ENCODE measurements around the gene WWOX.

The WWOX gene

DNA sequence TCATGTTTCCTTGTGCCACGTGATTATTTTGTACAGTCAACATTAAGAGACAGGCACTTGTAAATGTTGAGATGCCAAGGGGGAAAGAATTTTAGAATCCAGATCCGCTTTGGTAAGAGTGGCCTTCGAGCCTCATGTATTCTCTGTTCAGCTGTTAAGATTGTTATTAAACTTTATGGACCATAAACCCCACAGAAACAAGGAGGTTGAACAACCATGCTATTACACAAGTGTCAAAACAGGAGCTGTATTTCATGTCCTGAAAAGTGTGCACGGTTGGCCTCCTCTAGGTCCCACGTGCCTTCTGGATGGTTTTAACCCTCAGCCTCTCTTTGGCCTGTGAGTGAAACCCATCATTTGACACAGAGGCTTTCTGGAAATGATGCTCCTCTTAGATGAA lies 809.8 kb downstream of the WWOX start:
- TF ChIP-seq POU2F2 (IDR thresholded peaks at IDR 0.05; ENCODE audit: low read depth, low read length) = no peak
- no peak for TF ChIP-seq PAX5 (IDR thresholded peaks at IDR 0.05; ENCODE audit: insufficient read depth, low read length, severe bottlenecking)
- no peak for TF ChIP-seq SPI1 (IDR thresholded peaks at IDR 0.05; ENCODE audit: low read depth, low read length)
- TF ChIP-seq TAF1 (IDR thresholded peaks at IDR 0.05; ENCODE audit: low read depth, low read length) = no peak
- TF ChIP-seq POLR2A (IDR thresholded peaks at IDR 0.05; ENCODE audit: low read depth, low read length) = no peak
- TF ChIP-seq POLR2AphosphoS5 (IDR thresholded peaks at IDR 0.05; ENCODE audit: low read depth, low read length) = no peak
- DNase-seq (ENCODE audit: insufficient read length, low spot score) (no peak), FAIRE-seq (no peak)

DNA sequence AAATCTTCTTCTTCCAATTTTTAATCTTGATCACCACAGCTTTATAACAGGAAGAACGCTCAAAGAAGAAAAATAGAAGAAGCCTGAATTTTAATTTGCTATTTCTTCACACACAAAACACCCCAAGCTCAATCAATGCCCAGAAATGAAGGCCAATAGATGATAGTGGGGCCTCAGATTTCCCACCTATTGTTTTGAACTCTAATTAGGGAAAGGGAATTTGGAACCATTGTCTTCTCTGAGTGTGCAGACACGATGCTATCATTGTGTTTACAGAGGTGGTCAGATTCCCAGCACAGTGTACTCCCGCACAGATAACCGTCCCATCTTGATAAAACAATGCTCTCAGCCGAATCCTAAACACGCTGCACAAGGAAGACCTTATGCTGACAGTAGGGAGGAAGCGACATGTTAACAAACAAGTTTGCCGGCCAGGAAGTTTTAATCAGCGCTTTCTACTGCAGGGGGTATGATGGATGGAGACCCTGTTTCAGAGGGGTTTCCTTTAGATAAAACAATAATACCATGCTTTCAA lies 816.4 kb downstream of the WWOX start:
- DNase-seq (ENCODE audit: insufficient read length, low spot score) = no peak
- FAIRE-seq = no peak
- TF ChIP-seq POLR2A (IDR thresholded peaks at IDR 0.05; ENCODE audit: low read depth, low read length) = no peak
- TF ChIP-seq POU2F2 (IDR thresholded peaks at IDR 0.05; ENCODE audit: low read depth, low read length) = no peak
- TF ChIP-seq TAF1 (IDR thresholded peaks at IDR 0.05; ENCODE audit: low read depth, low read length) = no peak
- TF ChIP-seq PAX5 (IDR thresholded peaks at IDR 0.05; ENCODE audit: insufficient read depth, low read length, severe bottlenecking) = no peak
- TF ChIP-seq SPI1 (IDR thresholded peaks at IDR 0.05; ENCODE audit: low read depth, low read length) = no peak
- no peak for TF ChIP-seq POLR2AphosphoS5 (IDR thresholded peaks at IDR 0.05; ENCODE audit: low read depth, low read length)

GRCh38 chr16:78916928-78917545 lies 817.6 kb downstream of the WWOX start:
- TF ChIP-seq POLR2A (IDR thresholded peaks at IDR 0.05; ENCODE audit: low read depth, low read length) (no peak), SPI1 (IDR thresholded peaks at IDR 0.05; ENCODE audit: low read depth, low read length) (no peak)
- FAIRE-seq = no peak
- no peak for DNase-seq (ENCODE audit: insufficient read length, low spot score)

- no peak for FAIRE-seq
- TF ChIP-seq POU2F2 (IDR thresholded peaks at IDR 0.05; ENCODE audit: low read depth, low read length) = no peak
- no peak for TF ChIP-seq PAX5 (IDR thresholded peaks at IDR 0.05; ENCODE audit: insufficient read depth, low read length, severe bottlenecking)
- no peak for DNase-seq (ENCODE audit: insufficient read length, low spot score)
Measured at GRCh38 chr16:78918805-78919305, 819.4 kb downstream of the WWOX start.

DNA sequence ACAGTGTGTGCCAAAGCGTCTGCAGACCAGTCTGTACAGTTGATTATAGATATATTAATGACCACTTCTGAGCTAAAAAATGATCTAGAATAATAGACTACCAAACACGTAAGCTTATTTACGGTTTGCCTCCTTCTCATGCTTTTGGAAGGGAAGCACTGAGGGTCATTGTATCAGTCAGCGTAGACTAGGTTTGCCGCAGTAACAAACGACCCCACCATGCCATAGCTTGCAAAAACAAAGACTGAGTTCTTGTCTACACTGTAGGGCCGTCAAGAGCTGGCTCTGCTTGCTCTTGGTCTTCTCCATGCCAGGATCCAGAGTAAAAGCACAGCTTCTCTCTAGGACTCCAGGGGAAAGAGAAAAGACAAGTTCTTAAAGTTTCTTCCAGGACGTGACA lies 820.4 kb downstream of the WWOX start:
- FAIRE-seq (no peak), DNase-seq (ENCODE audit: insufficient read length, low spot score) (no peak)
- TF ChIP-seq POU2F2 (IDR thresholded peaks at IDR 0.05; ENCODE audit: low read depth, low read length) = no peak
- no peak for TF ChIP-seq PAX5 (IDR thresholded peaks at IDR 0.05; ENCODE audit: insufficient read depth, low read length, severe bottlenecking)
- no peak for TF ChIP-seq POLR2A (IDR thresholded peaks at IDR 0.05; ENCODE audit: low read depth, low read length)
- TF ChIP-seq POLR2AphosphoS5 (IDR thresholded peaks at IDR 0.05; ENCODE audit: low read depth, low read length) = no peak
- no peak for TF ChIP-seq TAF1 (IDR thresholded peaks at IDR 0.05; ENCODE audit: low read depth, low read length)
- TF ChIP-seq SPI1 (IDR thresholded peaks at IDR 0.05; ENCODE audit: low read depth, low read length) = no peak

GRCh38 chr16:78920621-78921020 lies 821.2 kb downstream of the WWOX start:
- TF ChIP-seq TAF1 (IDR thresholded peaks at IDR 0.05; ENCODE audit: low read depth, low read length) = no peak
- no peak for TF ChIP-seq POLR2AphosphoS5 (IDR thresholded peaks at IDR 0.05; ENCODE audit: low read depth, low read length)
- no peak for TF ChIP-seq SPI1 (IDR thresholded peaks at IDR 0.05; ENCODE audit: low read depth, low read length)
- TF ChIP-seq POLR2A (IDR thresholded peaks at IDR 0.05; ENCODE audit: low read depth, low read length) = no peak
- TF ChIP-seq PAX5 (IDR thresholded peaks at IDR 0.05; ENCODE audit: insufficient read depth, low read length, severe bottlenecking) = no peak
- no peak for TF ChIP-seq POU2F2 (IDR thresholded peaks at IDR 0.05; ENCODE audit: low read depth, low read length)
- DNase-seq (ENCODE audit: insufficient read length, low spot score) (no peak), FAIRE-seq (no peak)

- peak; percentile 5 for FAIRE-seq
- no peak for TF ChIP-seq SPI1 (IDR thresholded peaks at IDR 0.05; ENCODE audit: low read depth, low read length)
- no peak for TF ChIP-seq POLR2AphosphoS5 (IDR thresholded peaks at IDR 0.05; ENCODE audit: low read depth, low read length)
- TF ChIP-seq PAX5 (IDR thresholded peaks at IDR 0.05; ENCODE audit: insufficient read depth, low read length, severe bottlenecking) = no peak
- TF ChIP-seq POU2F2 (IDR thresholded peaks at IDR 0.05; ENCODE audit: low read depth, low read length) = no peak
- TF ChIP-seq TAF1 (IDR thresholded peaks at IDR 0.05; ENCODE audit: low read depth, low read length) = no peak
- TF ChIP-seq POLR2A (IDR thresholded peaks at IDR 0.05; ENCODE audit: low read depth, low read length) = no peak
- DNase-seq (ENCODE audit: insufficient read length, low spot score) = peak; percentile 6
Measured at GRCh38 chr16:78925083-78925767, 825.8 kb downstream of the WWOX start.

DNA sequence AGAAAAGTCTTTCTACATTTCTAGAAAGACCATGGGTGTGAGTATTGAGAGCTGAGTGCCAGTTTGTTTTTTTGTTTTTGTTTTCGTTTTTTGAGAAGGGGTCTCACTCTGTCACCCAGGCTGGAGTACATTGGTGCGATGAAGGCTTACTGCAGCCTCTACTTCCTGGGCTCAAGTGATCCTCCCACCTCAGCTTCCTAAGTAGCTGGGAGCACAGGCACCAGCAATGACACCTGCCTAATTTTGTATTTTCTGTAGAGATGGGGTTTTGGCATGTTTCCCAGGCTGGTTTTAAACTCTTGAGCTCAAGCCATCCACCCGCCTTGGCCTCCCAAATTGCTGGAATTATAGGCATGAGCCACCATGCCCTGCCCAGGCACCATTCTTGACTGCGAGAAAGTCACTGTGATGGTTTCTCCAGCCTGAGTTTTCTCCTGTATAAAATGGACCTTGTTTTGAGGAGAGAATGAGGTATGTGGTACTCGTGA lies 827.3 kb downstream of the WWOX start:
- TF ChIP-seq PAX5 (IDR thresholded peaks at IDR 0.05; ENCODE audit: insufficient read depth, low read length, severe bottlenecking) (no peak), POLR2A (IDR thresholded peaks at IDR 0.05; ENCODE audit: low read depth, low read length) (no peak), TAF1 (IDR thresholded peaks at IDR 0.05; ENCODE audit: low read depth, low read length) (no peak), POU2F2 (IDR thresholded peaks at IDR 0.05; ENCODE audit: low read depth, low read length) (no peak), POLR2AphosphoS5 (IDR thresholded peaks at IDR 0.05; ENCODE audit: low read depth, low read length) (no peak), SPI1 (IDR thresholded peaks at IDR 0.05; ENCODE audit: low read depth, low read length) (no peak)
- DNase-seq (ENCODE audit: insufficient read length, low spot score) (no peak), FAIRE-seq (no peak)

- FAIRE-seq (no peak), DNase-seq (ENCODE audit: insufficient read length, low spot score) (no peak)
- no peak for TF ChIP-seq SPI1 (IDR thresholded peaks at IDR 0.05; ENCODE audit: low read depth, low read length)
Measured at GRCh38 chr16:78927766-78928165, 828.3 kb downstream of the WWOX start.

DNA sequence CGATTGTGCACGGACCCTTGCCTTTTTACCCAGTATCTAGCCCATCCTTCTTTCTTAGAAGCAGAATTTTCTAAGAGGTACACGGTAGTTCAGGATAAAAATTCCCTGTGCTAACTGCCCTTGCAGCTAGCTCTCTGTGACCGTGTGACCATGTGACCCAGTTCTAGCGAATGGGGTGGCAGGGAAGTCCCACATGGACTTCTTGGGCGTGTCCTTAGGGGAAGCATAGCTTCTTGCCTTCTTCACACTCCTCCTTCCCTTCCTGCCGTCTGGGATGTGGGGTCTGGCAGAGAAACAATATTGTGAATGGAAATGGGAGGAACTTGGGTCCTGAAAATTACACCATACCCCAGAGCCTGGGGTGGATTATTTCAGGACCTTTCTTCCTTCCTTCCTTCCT lies 830.4 kb downstream of the WWOX start:
- no peak for TF ChIP-seq POLR2A (IDR thresholded peaks at IDR 0.05; ENCODE audit: low read depth, low read length)
- TF ChIP-seq SPI1 (IDR thresholded peaks at IDR 0.05; ENCODE audit: low read depth, low read length) = no peak
- no peak for TF ChIP-seq TAF1 (IDR thresholded peaks at IDR 0.05; ENCODE audit: low read depth, low read length)
- TF ChIP-seq POU2F2 (IDR thresholded peaks at IDR 0.05; ENCODE audit: low read depth, low read length) = no peak
- no peak for TF ChIP-seq PAX5 (IDR thresholded peaks at IDR 0.05; ENCODE audit: insufficient read depth, low read length, severe bottlenecking)
- no peak for TF ChIP-seq POLR2AphosphoS5 (IDR thresholded peaks at IDR 0.05; ENCODE audit: low read depth, low read length)
- FAIRE-seq (no peak), DNase-seq (ENCODE audit: insufficient read length, low spot score) (no peak)

Measured in GM12891 (cell line).